Muscle of back (tissue), 11 donors: ENCODE data around the gene SRA1. TPM values are rescaled to one million over a fixed set of nuclear protein-coding genes. Genes with fewer than 3 reads are reported as not detected.

Source experiments
- DNase-seq, 3 donors: peaks; one replicate each; pipeline versions ENCODE4 v3.0.0 to v3.0.0-alpha.2; 2013
- polyA plus RNA-seq, 10 donors: library from polyadenylated mRNA; unstranded; fragments of 120-200 nt; gene quantifications; one replicate each; pipeline ENCODE4 v1.2.1, GENCODE V29; 2013; ENCODE audit not compliant: insufficient read length in 10 of 10

Gene SRA1
- polyA plus RNA-seq, 10 donors: 18.0 to 27.5 (median 21.6) TPM

GRCh38 chr5:140553657-140554056 is 3.6 kb downstream of the SRA1 start:
- DNase-seq: no peak

- DNase-seq: no peak
These were observed 5.4 kb downstream of the SRA1 start for GRCh38 chr5:140551872-140552271.

GRCh38 chr5:140550147-140551079 is 6.9 kb downstream of the SRA1 start:
- no peak for DNase-seq

- DNase-seq: peak; percentile 15 to 62 (median 39)
These were observed 7.8 kb downstream of the SRA1 start for GRCh38 chr5:140549237-140550144.

- DNase-seq: no peak
These were observed 8.5 kb downstream of the SRA1 start for GRCh38 chr5:140548791-140549190.

- DNase-seq: no peak
These were observed 9.0 kb downstream of the SRA1 start for GRCh38 chr5:140548300-140548688.

- DNase-seq: peak; percentile 93 to 99 (median 98)
These were observed 9.6 kb downstream of the SRA1 start, which contains the start of gene EIF4EBP3 for GRCh38 chr5:140547508-140548299. Gene EIF4EBP3, plus strand, starts transcription at chr5:140547662. Its CDS starts 76 bp downstream, at chr5:140547738.

GRCh38 chr5:140546851-140547507 is 10.3 kb downstream of the SRA1 start:
- no peak for DNase-seq

- DNase-seq: no peak
These were observed 11.7 kb downstream of the SRA1 start for GRCh38 chr5:140545606-140546005.

- DNase-seq: no peak
These were observed 12.3 kb downstream of the SRA1 start for GRCh38 chr5:140544986-140545385.

- DNase-seq: no peak
These were observed 14.3 kb downstream of the SRA1 start for GRCh38 chr5:140542972-140543371.

GRCh38 chr5:140540227-140540626 is 17.0 kb downstream of the SRA1 start:
- DNase-seq: no peak

- no peak for DNase-seq
These were observed 33.3 kb downstream of the SRA1 start for GRCh38 chr5:140524003-140524402.

GRCh38 chr5:140513124-140513523 is 44.1 kb downstream of the SRA1 start:
- DNase-seq: no peak

GRCh38 chr5:140509898-140510297 is 47.4 kb downstream of the SRA1 start:
- DNase-seq: peak in 1 of 3 donors; percentile 2

- DNase-seq: no peak
These were observed 54.4 kb downstream of the SRA1 start for GRCh38 chr5:140502834-140503233.

Other genes starting within 250 kb of the SRA1 start
- gene HBEGF, start 210.9 kb downstream of the SRA1 start, polyA plus RNA-seq: 10 to 100 TPM; 11.9 to 35.3 (median 16.6) TPM
- under 1 TPM in 3 of 10 donors, not detected in 7; 0.14 to 0.30 (median 0.17) TPM for gene SLC4A9, start 197.3 kb downstream of the SRA1 start, polyA plus RNA-seq
- gene ANKHD1, start 155.6 kb downstream of the SRA1 start, polyA plus RNA-seq: 10 to 100 TPM; 53.5 to 87.5 (median 65.3) TPM
- 10 to 100 TPM in 2 of 10 donors, 1 to 10 TPM in 8; 6.2 to 13.0 (median 8.0) TPM for gene EIF4EBP3, start 9.8 kb downstream of the SRA1 start, polyA plus RNA-seq
- 10 to 100 TPM; 14.4 to 43.7 (median 20.7) TPM for gene APBB3, start 7.1 kb upstream of the SRA1 start, polyA plus RNA-seq
- gene SLC35A4, start 7.4 kb upstream of the SRA1 start, polyA plus RNA-seq: 10 to 100 TPM; 52.1 to 67.8 (median 54.6) TPM
- gene CD14, start 75.7 kb upstream of the SRA1 start, polyA plus RNA-seq: 10 to 100 TPM; 15.2 to 38.2 (median 24.1) TPM
- gene TMCO6, start 82.0 kb upstream of the SRA1 start, polyA plus RNA-seq: 10 to 100 TPM in 2 of 10 donors, 1 to 10 TPM in 8; 5.2 to 12.4 (median 8.1) TPM
- gene NDUFA2, start 90.2 kb upstream of the SRA1 start, polyA plus RNA-seq: 10 to 100 TPM; 41.3 to 75.2 (median 56.1) TPM
- 100 to 1,000 TPM in 2 of 10 donors, 10 to 100 TPM in 8; 81.5 to 114 (median 94.1) TPM for gene IK, start 90.4 kb upstream of the SRA1 start, polyA plus RNA-seq
- 10 to 100 TPM; 10.9 to 16.2 (median 12.8) TPM for gene WDR55, start 107.4 kb upstream of the SRA1 start, polyA plus RNA-seq
- gene DND1, start 116.1 kb upstream of the SRA1 start, polyA plus RNA-seq: under 1 TPM in 3 of 10 donors, not detected in 7; 0.16 to 0.92 (median 0.24) TPM
- 10 to 100 TPM; 42.2 to 53.9 (median 48.9) TPM for gene HARS1, start 133.9 kb upstream of the SRA1 start, polyA plus RNA-seq
- 10 to 100 TPM; 20.5 to 35.9 (median 25.3) TPM for gene HARS2, start 134.0 kb upstream of the SRA1 start, polyA plus RNA-seq
- 10 to 100 TPM; 72.9 to 93.3 (median 78.7) TPM for gene ZMAT2, start 143.0 kb upstream of the SRA1 start, polyA plus RNA-seq
- gene PCDHA1, start 228.7 kb upstream of the SRA1 start, polyA plus RNA-seq: under 1 TPM in 4 of 10 donors, not detected in 6; 0.05 to 0.11 (median 0.06) TPM
- under 1 TPM in 8 of 10 donors, not detected in 2; 0.04 to 0.22 (median 0.10) TPM for gene PCDHA2, start 237.4 kb upstream of the SRA1 start, polyA plus RNA-seq
- gene PCDHA3, start 243.6 kb upstream of the SRA1 start, polyA plus RNA-seq: under 1 TPM; 0.06 to 0.31 (median 0.23) TPM
- under 1 TPM; 0.04 to 0.39 (median 0.18) TPM for gene PCDHA4, start 249.6 kb upstream of the SRA1 start, polyA plus RNA-seq